Measurements from ENCODE around the gene CMPK2.

Gene CMPK2

DNA sequence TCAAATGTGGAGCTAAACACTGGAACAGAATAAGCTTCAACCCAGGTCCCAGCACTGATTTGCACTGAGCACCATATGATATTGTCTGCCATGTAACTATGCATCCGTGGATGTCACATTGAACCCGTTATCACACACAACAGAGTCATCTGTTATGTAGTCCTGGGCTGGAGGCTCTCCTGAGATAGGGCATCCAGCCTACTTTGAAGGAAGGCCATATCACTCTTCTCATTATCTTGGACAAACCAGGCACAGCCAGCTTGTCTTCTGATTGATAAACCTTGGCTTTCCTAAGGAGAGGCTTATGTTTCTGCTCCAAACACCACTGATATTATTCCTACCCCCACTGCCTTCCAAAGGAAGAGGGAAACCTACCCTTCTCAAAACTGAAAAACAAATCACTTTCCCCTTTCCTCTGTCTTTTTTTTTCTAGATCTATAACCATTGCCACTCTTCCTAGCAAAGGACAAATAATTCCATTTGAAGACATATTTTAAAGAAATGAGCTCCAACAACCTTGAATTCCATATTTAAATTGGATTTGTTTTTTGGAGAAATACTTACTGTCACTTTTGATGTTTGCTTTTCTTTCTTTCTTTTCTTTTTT is 28.3 kb upstream of the CMPK2 start:
- Histone ChIP-seq H3K9me3 (ENCODE audit: low read length) (no peaks in the 10 kb centered on the region), H3K36me3 (ENCODE audit: insufficient read depth, low read length) (no peaks in the 10 kb centered on the region), H3K27me3 (ENCODE audit: insufficient read depth, low read length) (peaks cover 2% of the 10 kb centered on the region), H3K4me1 (ENCODE audit: insufficient read depth, low read length) (no peaks in the 10 kb centered on the region), H3K4me3 (ENCODE audit: low read length) (no peak overlapping the region), H2AFZ (ENCODE audit: low read depth, low read length) (no peak overlapping the region)

DNA sequence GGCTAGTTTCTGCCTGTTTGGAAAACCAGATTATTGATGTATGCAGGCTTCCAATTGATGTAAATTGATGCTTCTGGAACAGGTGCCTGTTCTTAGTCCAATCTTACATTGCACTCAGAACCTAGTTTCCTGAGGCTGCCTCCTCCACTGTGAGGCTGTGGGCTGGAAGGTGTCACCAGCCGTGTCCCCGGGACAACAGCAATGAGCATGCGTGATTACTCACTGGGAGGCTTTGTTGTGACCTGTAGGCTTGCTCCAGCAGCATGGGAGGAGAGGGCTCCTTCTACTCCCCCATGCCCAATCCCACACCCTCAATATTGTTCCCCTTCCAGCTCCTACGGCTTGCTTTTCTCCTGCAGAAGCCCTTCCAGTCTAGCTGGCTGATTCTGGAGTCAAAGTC is 23.0 kb upstream of the CMPK2 start:
- peaks cover under 1% of the 10 kb centered on the region for H3K27me3 ChIP-seq (ENCODE audit: insufficient read depth, low read length)
- H3K4me1 ChIP-seq (ENCODE audit: insufficient read depth, low read length) = no peaks in the 10 kb centered on the region
- H3K36me3 ChIP-seq (ENCODE audit: insufficient read depth, low read length) = no peaks in the 10 kb centered on the region
- no peaks in the 10 kb centered on the region for H3K9me3 ChIP-seq (ENCODE audit: low read length)
- H3K4me3 ChIP-seq (ENCODE audit: low read length) = no peak overlapping the region
- H2AFZ ChIP-seq (ENCODE audit: low read depth, low read length) = no peak overlapping the region

DNA sequence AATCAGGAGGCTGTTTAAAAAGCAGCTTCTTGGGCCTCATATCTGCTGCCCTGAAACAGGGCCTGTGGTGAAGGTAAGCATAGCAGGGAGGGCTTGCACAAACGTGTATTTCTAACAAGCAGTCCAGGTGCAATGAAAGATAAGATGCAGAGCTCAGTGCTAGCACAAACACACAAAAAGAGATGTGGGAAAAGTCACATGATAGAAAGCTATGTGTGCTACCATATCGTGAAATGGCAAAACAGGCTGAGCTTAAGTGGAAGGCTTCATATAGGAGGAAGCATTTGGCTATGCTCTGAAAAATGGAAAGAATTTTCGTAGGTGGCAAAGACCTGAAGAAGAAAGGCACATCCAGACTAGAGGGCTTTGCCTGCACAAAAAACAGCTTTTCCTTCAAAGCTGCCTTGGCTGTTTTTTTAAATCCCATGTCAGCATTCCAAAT is 22.1 kb upstream of the CMPK2 start:
- H2AFZ ChIP-seq (ENCODE audit: low read depth, low read length) = no peak overlapping the region
- no peaks in the 10 kb centered on the region for H3K27me3 ChIP-seq (ENCODE audit: insufficient read depth, low read length)
- H3K36me3 ChIP-seq (ENCODE audit: insufficient read depth, low read length) = no peaks in the 10 kb centered on the region
- no peaks in the 10 kb centered on the region for H3K4me1 ChIP-seq (ENCODE audit: insufficient read depth, low read length)
- H3K4me3 ChIP-seq (ENCODE audit: low read length) = no peak overlapping the region
- no peaks in the 10 kb centered on the region for H3K9me3 ChIP-seq (ENCODE audit: low read length)

DNA sequence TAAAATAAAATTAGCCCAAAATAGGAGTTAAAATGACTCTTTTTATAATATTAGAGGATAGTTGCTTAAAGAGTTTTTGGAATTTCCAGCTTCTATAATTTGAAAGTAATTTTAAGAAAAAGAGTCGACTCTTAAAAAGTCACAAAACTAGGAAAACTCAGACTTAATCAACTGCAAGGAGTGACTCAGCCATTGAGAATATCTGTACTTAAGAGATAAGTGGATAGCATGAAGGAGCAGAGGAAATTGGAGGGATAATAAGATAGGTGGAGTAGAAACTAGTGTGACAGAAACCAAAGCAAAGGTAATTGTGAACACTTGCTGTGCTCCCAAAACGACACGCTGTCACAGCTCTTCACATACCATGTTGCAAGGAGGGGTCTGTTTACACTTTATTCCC is 20.3 kb upstream of the CMPK2 start:
- H3K27me3 ChIP-seq (ENCODE audit: insufficient read depth, low read length) = no peaks in the 10 kb centered on the region
- H3K36me3 ChIP-seq (ENCODE audit: insufficient read depth, low read length) = no peaks in the 10 kb centered on the region
- no peak overlapping the region for H2AFZ ChIP-seq (ENCODE audit: low read depth, low read length)
- H3K9me3 ChIP-seq (ENCODE audit: low read length) = no peaks in the 10 kb centered on the region
- no peak overlapping the region for H3K4me3 ChIP-seq (ENCODE audit: low read length)
- H3K4me1 ChIP-seq (ENCODE audit: insufficient read depth, low read length) = no peaks in the 10 kb centered on the region

DNA sequence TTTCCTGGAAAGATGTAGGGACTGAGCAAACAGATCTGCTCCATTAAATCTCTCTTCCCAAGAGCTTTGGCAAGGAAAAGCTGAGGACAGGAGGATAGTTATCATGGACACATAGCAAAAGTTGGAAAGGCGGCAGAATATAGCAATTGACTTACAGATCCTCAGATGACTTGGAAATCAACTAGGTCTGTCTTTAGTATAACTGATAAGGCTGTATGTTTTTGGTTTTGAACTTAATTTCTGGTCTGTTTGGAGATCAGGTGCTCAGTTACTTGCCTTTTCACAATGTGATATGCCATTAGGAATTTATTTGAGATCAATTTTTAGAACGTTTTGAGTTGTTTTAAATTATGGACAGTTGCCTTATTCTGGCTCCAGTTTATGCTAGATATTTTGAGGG is 19.8 kb upstream of the CMPK2 start:
- H3K36me3 ChIP-seq (ENCODE audit: insufficient read depth, low read length) = no peaks in the 10 kb centered on the region
- H3K4me3 ChIP-seq (ENCODE audit: low read length) = no peak overlapping the region
- no peak overlapping the region for H2AFZ ChIP-seq (ENCODE audit: low read depth, low read length)
- H3K9me3 ChIP-seq (ENCODE audit: low read length) = no peaks in the 10 kb centered on the region
- H3K4me1 ChIP-seq (ENCODE audit: insufficient read depth, low read length) = no peaks in the 10 kb centered on the region
- no peaks in the 10 kb centered on the region for H3K27me3 ChIP-seq (ENCODE audit: insufficient read depth, low read length)

DNA sequence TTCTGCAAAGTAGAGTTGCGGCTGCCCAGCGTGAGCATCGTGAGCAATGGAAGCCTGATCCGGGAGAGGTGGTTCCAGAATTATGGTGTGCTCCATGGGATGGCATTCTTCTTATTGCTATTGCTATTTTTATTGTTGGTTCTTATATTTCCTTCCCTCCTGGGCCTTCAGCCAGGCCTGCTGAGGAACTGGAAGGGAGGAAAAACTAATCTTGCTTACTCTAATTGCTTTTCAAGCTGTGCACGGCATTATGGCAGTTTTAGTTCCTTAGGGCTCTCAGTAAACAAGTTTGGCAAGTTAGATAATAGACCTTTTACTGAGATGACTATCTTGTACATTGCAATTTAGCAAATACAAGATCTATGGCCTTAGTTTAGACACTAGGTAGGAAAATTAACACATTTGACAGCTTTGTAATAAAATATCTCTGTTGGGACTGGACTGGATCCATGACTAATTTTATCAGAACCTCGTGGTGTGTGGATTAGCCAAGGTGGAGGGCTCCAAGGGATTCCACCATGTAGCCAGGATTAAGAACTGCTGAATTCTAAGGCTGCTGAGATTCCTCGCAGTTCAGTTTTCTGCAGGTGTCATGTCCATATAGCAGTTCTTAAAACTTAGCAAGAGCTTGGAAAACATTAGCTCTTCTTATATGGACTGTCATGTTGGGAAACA is 17.9 kb upstream of the CMPK2 start:
- Histone ChIP-seq H3K27me3 (ENCODE audit: insufficient read depth, low read length) (no peaks in the 10 kb centered on the region), H3K36me3 (ENCODE audit: insufficient read depth, low read length) (no peaks in the 10 kb centered on the region), H2AFZ (ENCODE audit: low read depth, low read length) (no peak overlapping the region), H3K9me3 (ENCODE audit: low read length) (no peaks in the 10 kb centered on the region), H3K4me1 (ENCODE audit: insufficient read depth, low read length) (no peaks in the 10 kb centered on the region), H3K4me3 (ENCODE audit: low read length) (no peak overlapping the region)

DNA sequence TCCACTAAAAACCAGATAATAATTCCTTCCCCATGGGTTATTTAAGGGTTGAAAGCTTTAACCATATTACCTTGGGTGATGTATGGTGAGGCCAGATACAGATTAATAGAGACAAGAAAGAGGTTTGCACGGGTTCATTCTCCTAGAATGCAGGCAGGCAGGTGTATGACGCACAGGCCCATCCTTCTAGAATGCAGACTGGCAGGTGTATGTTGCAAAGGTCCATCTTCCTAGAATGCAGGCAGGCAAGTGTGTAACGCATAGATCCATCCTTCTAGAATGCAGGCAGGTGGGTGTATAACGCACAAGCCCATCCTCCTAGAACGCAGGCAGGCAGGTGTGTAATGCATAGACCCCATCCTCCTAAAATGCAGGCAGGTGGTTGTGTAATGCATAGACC is 15.8 kb upstream of the CMPK2 start:
- Histone ChIP-seq H3K4me3 (ENCODE audit: low read length) (no peak overlapping the region), H3K27me3 (ENCODE audit: insufficient read depth, low read length) (peaks cover 5% of the 10 kb centered on the region), H2AFZ (ENCODE audit: low read depth, low read length) (no peak overlapping the region), H3K9me3 (ENCODE audit: low read length) (no peaks in the 10 kb centered on the region), H3K4me1 (ENCODE audit: insufficient read depth, low read length) (no peaks in the 10 kb centered on the region), H3K36me3 (ENCODE audit: insufficient read depth, low read length) (no peaks in the 10 kb centered on the region)

DNA sequence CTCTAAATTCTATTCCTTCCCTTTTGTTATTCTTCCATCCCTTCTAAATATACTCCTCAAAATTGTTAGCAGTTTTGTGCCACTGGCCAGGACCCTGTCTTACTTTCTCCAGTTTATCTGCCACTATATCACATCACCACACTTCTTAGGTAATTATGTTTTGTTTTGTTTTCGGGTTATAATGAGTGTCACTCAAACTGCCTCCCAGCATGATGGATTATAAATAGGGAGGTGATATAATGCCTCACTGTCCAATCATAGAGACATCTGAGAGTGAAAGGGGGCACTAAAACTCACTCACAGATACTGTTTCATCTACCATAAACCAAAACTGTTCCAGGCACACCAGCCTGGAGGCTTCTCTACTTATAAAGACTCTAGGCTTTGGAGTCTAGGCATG is 15.3 kb upstream of the CMPK2 start:
- H2AFZ ChIP-seq (ENCODE audit: low read depth, low read length) = no peak overlapping the region
- peaks cover 5% of the 10 kb centered on the region for H3K27me3 ChIP-seq (ENCODE audit: insufficient read depth, low read length)
- no peaks in the 10 kb centered on the region for H3K36me3 ChIP-seq (ENCODE audit: insufficient read depth, low read length)
- H3K9me3 ChIP-seq (ENCODE audit: low read length) = no peaks in the 10 kb centered on the region
- no peak overlapping the region for H3K4me3 ChIP-seq (ENCODE audit: low read length)
- H3K4me1 ChIP-seq (ENCODE audit: insufficient read depth, low read length) = no peaks in the 10 kb centered on the region

DNA sequence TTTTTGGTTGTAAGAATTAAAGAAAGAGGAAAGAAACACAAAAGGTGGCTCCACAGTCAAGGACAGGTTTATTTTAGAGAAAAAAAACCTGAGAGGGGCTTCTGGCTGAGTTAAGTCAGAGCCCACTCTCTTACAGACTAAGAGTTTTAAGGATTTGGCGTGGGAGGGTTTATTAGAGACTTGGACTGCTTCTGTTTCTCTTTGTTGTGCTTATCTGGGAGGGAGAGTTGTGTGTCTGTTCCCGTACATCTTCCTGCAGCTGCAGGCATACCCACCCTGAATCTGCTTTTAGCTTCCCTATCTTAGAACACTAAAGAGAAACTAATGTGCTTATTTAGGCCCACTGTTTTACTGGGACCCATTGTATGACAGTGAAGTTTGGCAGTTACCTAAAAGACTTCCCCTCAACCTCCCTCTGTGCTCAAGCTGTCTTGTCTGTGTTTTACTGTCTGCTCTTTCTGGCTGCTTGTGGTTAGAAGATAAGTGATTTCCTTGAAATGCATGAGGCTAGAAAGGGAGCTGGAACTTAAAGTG is 14.6 kb upstream of the CMPK2 start:
- H3K4me1 ChIP-seq (ENCODE audit: insufficient read depth, low read length) = no peaks in the 10 kb centered on the region

DNA sequence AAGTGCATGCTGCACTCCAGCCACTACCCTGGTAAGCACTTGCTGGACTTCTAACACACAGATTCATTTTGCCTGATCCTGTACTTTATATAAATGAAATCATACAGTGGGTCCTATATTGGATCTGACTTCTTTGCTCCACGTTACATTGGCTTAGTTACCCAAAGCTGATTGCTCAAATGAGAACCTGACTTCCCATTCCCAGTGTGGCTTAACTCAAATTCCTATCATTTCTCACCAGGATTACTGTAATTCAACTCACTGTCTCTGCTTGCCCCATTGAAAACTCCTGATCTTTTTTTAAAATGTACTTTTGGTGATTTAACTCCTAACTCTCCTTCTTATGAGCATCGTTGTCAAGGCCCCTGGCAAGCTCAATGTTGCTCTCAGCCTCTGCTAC is 13.3 kb upstream of the CMPK2 start:
- H3K9me3 ChIP-seq (ENCODE audit: low read length) = peaks cover under 1% of the 10 kb centered on the region
- no peaks in the 10 kb centered on the region for H3K4me1 ChIP-seq (ENCODE audit: insufficient read depth, low read length)
- H3K4me3 ChIP-seq (ENCODE audit: low read length) = no peak overlapping the region
- no peaks in the 10 kb centered on the region for H3K36me3 ChIP-seq (ENCODE audit: insufficient read depth, low read length)
- H2AFZ ChIP-seq (ENCODE audit: low read depth, low read length) = no peak overlapping the region
- peaks cover 5% of the 10 kb centered on the region for H3K27me3 ChIP-seq (ENCODE audit: insufficient read depth, low read length)

More for the DNA sequence above, 14.6 kb upstream of the CMPK2 start:
- Histone ChIP-seq H3K9me3 (ENCODE audit: low read length) (no peaks in the 10 kb centered on the region), H2AFZ (ENCODE audit: low read depth, low read length) (no peak overlapping the region), H3K4me3 (ENCODE audit: low read length) (no peak overlapping the region), H3K36me3 (ENCODE audit: insufficient read depth, low read length) (no peaks in the 10 kb centered on the region), H3K27me3 (ENCODE audit: insufficient read depth, low read length) (peaks cover 5% of the 10 kb centered on the region)

DNA sequence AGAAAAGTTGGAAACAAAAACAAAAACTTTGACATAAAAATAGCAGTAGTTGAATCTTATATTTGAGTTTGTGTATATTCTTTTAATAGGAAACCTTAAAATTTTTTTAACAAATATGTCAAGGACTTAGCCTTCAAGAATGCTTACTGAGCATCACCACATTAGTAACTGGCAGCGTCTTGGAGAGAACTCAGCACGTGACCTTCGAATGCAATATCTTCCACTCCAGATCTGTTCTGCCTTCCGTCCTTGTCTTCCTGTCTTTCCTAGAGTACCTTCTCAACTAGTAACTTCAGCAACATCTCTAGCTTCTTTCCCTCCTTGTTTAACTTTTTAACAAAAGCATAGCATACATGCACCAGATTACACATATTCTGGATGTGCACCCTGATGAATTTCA is 12.8 kb upstream of the CMPK2 start:
- H3K4me1 ChIP-seq (ENCODE audit: insufficient read depth, low read length) = no peaks in the 10 kb centered on the region
- H3K4me3 ChIP-seq (ENCODE audit: low read length) = no peak overlapping the region
- H2AFZ ChIP-seq (ENCODE audit: low read depth, low read length) = no peak overlapping the region
- H3K9me3 ChIP-seq (ENCODE audit: low read length) = peaks cover 3% of the 10 kb centered on the region
- no peaks in the 10 kb centered on the region for H3K36me3 ChIP-seq (ENCODE audit: insufficient read depth, low read length)
- peaks cover 5% of the 10 kb centered on the region for H3K27me3 ChIP-seq (ENCODE audit: insufficient read depth, low read length)

DNA sequence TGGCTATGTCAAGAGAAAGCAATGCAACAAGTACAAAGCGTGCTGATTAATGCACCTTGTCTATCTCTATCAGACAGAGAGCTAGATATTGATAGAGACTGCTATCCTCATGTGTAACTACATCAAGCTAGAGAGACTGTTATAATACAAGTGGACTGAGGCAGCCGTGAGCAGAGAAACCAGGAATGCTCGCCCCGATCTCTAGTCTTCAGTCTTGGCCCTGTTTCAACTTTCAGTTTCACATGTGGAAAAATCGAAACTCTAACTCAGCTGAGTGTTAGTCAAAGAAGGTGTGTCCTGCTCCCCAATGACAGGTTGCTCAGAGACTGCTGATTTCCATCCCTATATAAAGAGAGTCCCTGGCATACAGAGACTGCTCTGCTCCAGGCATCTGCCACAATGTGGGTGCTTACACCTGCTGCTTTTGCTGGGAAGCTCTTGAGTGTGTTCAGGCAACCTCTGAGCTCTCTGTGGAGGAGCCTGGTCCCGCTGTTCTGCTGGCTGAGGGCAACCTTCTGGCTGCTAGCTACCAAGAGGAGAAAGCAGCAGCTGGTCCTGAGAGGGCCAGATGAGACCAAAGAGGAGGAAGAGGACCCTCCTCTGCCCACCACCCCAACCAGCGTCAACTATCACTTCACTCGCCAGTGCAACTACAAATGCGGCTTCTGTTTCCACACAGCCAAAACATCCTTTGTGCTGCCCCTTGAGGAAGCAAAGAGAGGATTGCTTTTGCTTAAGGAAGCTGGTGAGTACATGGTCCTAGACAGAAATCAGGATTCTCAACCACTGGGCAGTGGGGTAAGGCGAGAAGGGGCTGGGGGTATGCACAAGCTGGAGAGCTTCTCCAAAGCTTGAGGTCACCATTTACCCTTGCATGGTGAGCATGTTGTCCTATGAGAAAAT is 11.9 kb upstream of the CMPK2 start, which contains the start of gene RSAD2:
RSAD2 (plus strand) TSS at position 376 of the 903 bp plus-strand sequence; CDS start at position 400, 24 bp downstream.
- H2AFZ ChIP-seq (ENCODE audit: low read depth, low read length) = no peak within 1 kb of the TSS
- H3K9me3 ChIP-seq (ENCODE audit: low read length) = peaks cover 3% of the 10 kb centered on the region
- peaks cover 5% of the 10 kb centered on the region for H3K27me3 ChIP-seq (ENCODE audit: insufficient read depth, low read length)
- H3K4me1 ChIP-seq (ENCODE audit: insufficient read depth, low read length) = no peaks in the 10 kb centered on the region
- no peaks in the 10 kb centered on the region for H3K36me3 ChIP-seq (ENCODE audit: insufficient read depth, low read length)
- H3K4me3 ChIP-seq (ENCODE audit: low read length) = no peak within 1 kb of the TSS

DNA sequence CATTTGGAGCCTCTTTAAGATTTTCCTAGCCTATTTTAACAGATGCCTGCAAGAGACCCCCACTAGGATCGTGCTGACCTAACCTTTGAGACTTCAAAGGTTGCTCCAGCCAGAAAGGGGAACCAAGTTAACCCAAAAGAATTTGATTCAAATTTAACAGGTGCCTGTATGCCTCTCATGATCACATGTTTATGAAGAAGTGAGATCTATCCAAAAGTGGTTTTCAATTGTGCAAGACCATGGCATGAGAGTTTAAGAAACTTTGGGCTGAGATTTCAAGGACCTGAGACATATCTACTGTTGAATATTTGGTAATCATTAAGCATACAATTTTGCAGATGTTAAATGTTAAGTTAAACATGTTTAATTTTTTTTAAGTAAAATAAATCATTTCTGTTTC is 10.6 kb upstream of the CMPK2 start:
- no peak overlapping the region for H2AFZ ChIP-seq (ENCODE audit: low read depth, low read length)
- no peaks in the 10 kb centered on the region for H3K4me1 ChIP-seq (ENCODE audit: insufficient read depth, low read length)
- no peaks in the 10 kb centered on the region for H3K36me3 ChIP-seq (ENCODE audit: insufficient read depth, low read length)
- H3K4me3 ChIP-seq (ENCODE audit: low read length) = no peak overlapping the region
- peaks cover 3% of the 10 kb centered on the region for H3K9me3 ChIP-seq (ENCODE audit: low read length)
- peaks cover 5% of the 10 kb centered on the region for H3K27me3 ChIP-seq (ENCODE audit: insufficient read depth, low read length)
